Activated effector memory CD4-positive, alpha-beta T cell treated with Interleukin-2 at 50 U/mL for 16 hours (primary cell): ENCODE data around the gene ATP6AP1.
A peak's percentile ranks its signal among the peaks of the same experiment; 100 is the strongest.

Source experiments
- DNase-seq: peaks from one replicate; pipeline ENCODE4 v3.0.0-alpha.2; 2020

Gene ATP6AP1

GRCh38 chrX:154450312-154450711 lies 21.8 kb downstream of the ATP6AP1 start:
- DNase-seq, result no peak

DNA sequence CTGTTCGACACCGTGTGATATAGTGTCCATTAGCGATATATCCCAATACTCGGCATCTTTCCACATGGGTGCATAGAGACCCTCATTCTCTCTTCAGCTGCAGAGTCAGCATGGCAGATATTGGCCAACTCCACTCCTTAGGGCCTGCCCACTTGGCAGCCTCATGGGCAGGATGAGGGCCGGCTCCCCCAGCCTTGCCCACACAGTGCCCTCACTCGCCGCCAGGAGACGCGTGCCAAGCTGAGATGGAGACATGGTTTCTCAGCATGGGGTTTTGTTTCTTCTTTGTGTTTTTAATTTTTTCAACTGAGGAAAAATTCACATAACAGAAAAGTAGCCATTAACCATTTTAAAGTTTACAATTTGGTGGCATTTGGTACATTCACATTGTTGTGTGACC lies 24.3 kb downstream of the ATP6AP1 start:
- no peak for DNase-seq

GRCh38 chrX:154457491-154458115 lies 29.1 kb downstream of the ATP6AP1 start:
- DNase-seq, result peak; percentile 57

DNA sequence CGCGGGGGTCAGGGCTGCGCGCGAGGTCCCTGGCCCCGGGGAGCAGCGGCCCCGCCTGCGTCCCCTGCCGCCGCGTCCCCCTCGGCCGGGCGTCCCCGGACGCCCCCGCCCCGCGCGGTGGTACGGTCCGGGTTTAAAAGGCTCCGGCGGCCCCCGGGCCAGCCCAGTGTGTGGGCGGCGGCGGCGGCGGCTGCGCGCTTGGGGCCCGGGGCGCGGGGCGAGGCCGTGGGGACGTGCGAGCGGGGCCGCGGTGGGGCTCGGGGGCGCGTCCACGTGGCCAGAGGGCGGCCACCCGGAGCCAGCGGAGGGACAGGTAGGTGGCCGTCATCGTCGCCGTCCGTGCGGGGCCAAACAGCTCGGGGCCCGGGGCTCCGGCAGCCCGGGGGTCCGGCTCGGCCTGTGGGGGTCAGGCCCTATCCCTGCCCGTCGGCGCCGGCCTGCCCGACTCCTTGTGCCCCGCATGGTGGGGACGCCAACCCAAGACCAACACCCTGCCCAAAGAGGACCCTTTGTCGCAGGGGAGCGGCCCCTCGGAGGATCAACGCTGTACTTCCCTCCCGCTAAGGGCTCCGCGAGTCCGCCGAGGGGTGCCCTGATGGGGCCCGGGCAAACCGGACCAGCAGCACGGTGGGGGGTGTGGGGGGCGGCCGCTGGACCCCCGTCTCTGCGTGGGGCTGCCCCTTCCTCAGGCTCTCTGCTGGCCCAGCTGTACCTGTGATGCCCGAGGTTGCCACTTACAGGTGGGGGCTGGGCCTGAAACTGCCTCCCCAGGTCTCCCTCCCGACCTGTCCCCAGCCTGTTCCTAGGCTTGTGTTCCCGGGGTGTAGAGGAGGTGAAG lies 29.9 kb downstream of the ATP6AP1 start, which contains the start of gene PLXNA3:
PLXNA3 (plus strand) TSS at position 166 of the 838 bp plus-strand sequence. CDS start 1,903 bp downstream, outside the sequence.
- DNase-seq, result peak; percentile 62

- DNase-seq, result no peak
Observed at GRCh38 chrX:154458954-154459778, 30.7 kb downstream of the ATP6AP1 start.

DNA sequence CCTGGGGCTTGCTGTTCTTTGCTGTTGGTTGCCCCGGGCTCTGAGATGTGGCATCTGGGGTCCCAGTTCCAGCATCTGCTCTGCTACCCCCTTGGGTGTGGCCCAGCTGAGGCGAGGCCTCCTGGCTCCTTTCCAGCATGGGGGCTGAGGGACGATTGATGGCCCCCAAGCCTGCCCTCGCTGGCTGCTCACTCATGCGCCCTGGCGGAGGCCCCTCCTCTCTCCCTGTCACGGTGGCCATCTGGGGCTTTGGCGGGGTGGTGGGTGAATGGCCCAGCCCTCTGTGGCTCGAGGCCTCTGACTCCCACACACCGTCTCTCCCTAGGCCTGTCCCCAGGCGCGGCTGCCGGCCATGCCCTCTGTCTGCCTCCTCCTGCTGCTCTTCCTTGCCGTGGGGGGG lies 31.4 kb downstream of the ATP6AP1 start:
- DNase-seq, result no peak

DNA sequence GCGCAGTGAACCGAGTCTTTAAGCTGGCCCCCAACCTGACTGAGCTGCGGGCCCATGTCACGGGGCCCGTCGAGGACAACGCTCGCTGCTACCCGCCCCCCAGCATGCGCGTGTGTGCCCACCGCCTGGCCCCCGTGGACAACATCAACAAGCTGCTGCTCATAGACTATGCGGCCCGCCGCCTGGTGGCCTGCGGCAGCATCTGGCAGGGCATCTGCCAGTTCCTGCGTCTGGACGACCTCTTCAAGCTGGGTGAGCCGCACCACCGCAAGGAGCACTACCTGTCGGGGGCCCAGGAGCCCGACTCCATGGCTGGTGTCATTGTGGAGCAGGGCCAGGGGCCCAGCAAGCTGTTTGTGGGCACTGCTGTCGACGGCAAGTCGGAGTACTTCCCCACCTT lies 31.8 kb downstream of the ATP6AP1 start:
- DNase-seq, result no peak

GRCh38 chrX:154462396-154462795 lies 33.9 kb downstream of the ATP6AP1 start:
- DNase-seq, result no peak

- no peak for DNase-seq
Observed at GRCh38 chrX:154463611-154464220, 35.2 kb downstream of the ATP6AP1 start.

DNA sequence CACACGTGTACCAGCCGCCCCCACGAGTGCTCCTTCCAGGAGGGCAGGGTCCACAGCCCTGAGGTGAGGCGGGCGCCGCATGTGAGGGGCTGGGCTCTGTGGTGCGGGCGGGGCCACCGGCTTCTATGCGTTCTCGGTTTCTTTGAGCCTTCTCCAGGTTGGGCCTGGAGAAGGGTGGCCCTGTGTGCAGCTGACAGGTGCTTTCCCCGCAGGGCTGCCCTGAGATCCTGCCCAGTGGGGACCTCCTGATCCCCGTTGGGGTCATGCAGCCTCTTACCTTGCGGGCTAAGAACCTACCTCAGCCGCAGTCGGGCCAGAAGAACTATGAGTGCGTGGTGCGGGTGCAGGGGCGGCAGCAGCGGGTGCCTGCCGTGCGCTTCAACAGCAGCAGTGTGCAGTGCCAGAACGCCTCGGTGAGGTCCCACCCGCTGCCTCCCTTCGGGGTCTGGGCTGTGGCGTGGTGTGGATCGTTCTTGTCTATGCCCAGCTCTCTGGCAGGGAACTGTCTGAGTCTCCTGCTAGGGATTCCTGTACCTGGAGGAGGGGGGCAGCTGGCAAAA lies 36.4 kb downstream of the ATP6AP1 start:
- no peak for DNase-seq

DNA sequence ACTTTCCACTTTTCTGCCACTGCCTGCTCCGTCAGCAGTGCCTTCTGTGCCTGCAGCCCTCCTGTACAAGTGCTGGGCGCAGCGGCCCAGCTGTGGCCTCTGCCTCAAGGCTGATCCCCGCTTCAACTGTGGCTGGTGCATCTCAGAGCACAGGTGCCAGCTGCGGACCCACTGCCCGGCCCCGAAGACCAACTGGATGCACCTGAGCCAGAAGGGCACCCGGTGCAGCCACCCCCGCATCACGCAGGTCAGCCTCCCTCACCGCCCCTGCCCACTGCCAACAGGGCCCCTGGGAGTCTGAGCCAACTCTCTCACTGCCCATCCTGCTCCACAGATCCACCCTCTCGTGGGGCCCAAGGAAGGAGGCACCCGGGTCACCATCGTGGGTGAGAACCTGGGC lies 37.1 kb downstream of the ATP6AP1 start:
- no peak for DNase-seq

DNA sequence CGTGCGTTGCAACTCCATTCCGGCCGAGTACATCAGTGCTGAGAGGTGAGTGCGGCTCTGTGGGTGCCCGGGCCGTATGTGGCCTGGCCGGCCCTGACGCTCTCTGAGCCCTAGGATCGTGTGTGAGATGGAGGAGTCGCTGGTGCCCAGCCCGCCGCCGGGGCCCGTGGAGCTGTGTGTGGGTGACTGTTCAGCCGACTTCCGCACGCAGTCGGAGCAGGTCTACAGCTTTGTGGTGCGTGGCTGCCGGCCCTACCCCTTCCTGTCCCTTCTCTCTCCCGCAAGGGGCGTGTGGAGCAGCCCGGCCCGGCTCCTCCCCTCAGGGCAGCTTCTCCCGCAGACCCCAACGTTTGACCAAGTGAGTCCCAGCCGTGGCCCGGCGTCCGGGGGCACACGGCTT lies 37.6 kb downstream of the ATP6AP1 start:
- DNase-seq, result no peak

GRCh38 chrX:154466907-154467306 lies 38.4 kb downstream of the ATP6AP1 start:
- DNase-seq, result no peak

DNA sequence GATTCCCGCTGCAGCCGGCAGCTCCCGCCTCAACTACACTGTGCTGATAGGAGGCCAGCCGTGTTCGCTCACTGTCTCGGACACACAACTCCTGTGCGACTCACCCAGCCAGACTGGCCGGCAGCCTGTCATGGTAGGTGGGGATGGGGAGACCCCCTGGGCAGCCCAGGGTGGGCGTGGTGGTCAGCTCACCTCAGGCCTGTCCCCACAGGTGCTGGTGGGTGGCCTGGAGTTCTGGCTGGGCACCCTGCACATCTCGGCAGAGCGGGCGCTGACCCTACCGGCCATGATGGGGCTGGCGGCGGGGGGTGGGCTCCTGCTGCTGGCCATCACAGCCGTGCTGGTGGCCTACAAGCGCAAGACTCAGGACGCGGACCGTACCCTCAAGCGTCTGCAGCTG lies 39.1 kb downstream of the ATP6AP1 start:
- no peak for DNase-seq

GRCh38 chrX:154468217-154468616 lies 39.7 kb downstream of the ATP6AP1 start:
- no peak for DNase-seq

DNA sequence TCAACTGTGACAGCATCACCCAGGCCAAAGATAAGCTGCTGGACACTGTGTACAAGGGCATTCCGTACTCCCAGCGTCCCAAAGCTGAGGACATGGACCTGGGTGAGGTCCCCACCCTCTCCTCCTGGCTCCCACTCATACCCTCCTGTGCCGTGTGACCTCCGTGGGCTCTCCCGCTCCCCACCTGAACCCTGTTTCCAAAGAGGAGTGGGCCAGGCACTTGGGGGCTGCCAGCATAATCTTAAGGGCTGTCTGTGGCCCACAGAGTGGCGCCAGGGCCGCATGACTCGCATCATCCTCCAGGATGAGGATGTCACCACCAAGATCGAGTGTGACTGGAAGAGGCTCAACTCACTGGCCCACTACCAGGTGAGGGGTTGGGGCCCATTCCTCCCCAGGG lies 40.6 kb downstream of the ATP6AP1 start:
- no peak for DNase-seq

DNA sequence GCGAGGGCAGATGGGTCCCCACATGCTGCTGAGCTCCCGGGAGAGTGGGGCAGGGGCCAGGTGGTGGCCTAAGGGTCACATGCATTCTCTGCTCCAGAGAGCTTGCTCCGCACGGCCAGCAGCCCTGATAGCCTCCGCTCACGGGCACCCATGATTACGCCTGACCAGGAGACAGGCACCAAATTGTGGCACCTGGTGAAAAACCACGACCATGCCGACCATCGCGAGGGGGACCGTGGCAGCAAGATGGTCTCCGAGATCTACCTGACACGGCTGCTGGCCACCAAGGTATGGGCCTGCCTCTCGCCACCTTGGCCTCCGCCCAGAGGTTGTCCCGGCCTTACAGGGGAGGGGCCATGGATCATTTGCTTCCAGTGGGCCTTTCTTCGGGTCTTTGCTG lies 41.4 kb downstream of the ATP6AP1 start:
- no peak for DNase-seq

DNA sequence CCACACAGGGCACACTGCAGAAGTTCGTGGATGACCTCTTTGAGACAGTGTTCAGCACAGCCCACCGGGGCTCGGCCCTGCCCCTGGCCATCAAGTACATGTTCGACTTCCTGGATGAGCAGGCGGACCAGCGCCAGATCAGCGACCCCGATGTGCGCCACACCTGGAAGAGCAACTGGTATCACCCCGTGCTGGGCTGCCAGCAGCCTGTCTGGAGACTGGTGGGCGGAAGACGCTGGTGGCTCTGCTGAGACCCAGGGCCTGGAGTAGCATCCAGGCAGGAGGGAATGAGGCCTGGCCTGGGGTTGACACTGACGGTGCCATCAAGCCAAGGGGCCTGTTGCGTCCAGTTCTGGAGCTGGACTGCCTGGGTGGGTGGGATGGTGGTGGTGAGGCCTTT lies 42.0 kb downstream of the ATP6AP1 start:
- DNase-seq, result no peak

DNA sequence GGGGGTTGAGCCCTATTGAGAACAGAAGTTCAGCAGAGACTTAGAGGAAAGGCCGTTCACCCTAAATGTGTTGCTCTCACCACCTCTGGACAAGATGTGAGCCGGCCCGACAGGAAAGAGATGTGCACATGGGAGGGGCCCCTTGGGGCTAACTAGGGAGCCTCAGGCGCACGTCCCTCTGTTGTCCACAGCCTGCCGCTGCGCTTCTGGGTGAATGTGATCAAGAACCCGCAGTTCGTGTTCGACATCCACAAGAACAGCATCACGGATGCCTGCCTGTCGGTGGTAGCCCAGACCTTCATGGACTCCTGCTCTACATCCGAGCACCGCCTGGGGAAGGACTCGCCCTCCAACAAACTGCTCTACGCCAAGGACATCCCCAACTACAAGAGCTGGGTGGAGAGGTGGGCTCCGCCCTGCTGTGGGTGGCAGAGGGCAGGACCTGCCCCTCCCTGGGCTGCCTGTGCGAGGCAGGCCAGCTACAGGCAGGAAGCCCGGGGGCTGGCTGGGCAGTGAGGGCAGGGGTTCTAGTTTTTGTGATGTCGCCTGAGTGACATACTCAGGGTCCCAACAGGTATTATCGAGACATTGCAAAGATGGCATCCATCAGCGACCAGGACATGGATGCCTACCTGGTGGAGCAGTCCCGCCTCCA lies 42.6 kb downstream of the ATP6AP1 start:
- no peak for DNase-seq

DNA sequence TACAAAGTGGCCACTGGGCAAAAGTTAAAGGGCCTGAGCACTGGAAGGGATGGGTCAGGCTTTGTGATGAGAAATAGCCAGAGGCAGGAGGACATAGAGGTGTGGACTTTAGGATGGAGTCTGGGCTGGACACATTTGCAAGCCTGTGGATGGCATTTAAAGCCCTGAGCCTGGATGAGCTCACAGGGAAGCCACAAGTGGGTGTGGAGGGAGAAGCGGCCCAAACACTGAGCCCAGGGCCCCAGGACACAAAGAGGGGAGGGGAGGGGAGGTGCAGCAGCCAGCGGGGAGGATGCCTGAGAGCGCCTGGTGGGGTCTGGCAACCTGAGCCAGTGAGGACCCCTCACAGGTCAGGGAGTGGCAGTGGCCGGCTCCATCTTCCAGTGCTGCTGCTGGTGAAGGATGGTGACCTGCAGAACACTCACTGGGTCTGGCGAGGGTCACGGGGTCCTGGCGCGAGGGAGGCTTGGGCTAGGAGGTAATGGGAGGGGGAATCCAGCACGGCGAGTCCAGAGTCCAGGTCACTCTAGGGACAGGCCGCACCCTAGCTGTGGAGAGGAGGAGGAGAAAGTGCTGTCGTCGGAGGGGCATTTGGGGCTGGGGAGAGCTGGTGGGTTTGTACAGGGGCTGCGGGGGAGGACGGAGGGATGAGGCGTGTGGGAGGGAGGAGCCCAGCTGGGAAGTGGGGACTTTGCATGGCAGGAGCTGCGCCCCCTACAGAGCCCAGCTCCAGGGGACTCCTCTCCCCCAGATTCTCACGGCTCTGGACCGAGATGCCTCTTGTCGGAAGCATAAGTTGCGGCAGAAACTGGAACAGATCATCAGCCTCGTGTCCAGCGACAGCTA lies 43.6 kb downstream of the ATP6AP1 start:
- no peak for DNase-seq
